GM23248 (cell line): ENCODE results near the gene KMT5B.

Experiments used
- EZH2 ChIP-seq: fragments of 200-600 bp; sonication (generic); IDR thresholded peaks from 2 replicates; pipeline ENCODE4 v1.6.1; 2018; ENCODE audit warnings: antibody characterized with exemption, mild to moderate bottlenecking; ENCODE audit not compliant: insufficient read depth, poor library complexity, severe bottlenecking
- EZH2phosphoT487 ChIP-seq: fragments of 200-600 bp; sonication (generic); IDR thresholded peaks from 2 replicates; pipeline ENCODE4 v1.6.1; 2018; ENCODE audit warnings: antibody characterized with exemption, moderate library complexity, mild to moderate bottlenecking, low read depth; ENCODE audit not compliant: insufficient read depth

DNA sequence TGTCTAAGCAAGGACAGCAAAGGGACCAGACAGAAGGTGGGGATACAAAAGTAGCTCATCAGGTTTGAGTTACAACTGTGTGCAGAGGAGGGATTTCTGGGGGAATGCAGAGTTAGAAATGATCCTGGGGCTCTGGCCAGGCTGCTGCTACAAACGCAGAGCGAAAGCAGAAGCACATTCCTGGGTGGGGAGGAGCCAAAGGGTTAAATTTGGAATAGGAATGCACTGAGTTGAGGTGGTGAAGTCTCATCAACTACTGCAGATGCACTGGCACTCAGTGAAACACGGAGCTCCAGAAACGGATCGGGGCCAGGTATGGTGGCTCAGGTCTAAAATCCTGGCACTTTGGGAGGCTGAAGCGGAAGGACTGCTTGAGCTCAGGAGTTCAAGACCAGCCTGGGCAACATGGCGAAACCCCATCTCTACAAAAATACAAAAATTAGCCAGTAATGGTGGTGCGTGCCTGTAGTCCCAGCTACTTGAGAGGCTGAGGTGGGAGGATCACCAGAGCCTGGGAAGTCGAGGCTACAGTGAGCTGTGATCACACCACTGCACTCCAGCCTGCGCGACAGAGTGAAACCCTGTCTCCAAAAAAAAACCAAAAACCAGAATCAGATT, 95.1 kb downstream of the KMT5B start:
- TF ChIP-seq EZH2 (no peak), EZH2phosphoT487 (no peak)
